Calu3 (cell line): Measurements from ENCODE around the gene DNAJA2. TPM values are rescaled to one million over a fixed set of nuclear protein-coding genes. Genes with fewer than 3 reads are reported as not detected.

Experiments
- BruUV-seq: library from RNA; stranded (reverse); fragments of 400-500 nt; replicated peaks from 2 replicates; lab custom pipeline; 2021; lab: Mats Ljungman, UMichigan
- CTCF ChIA-PET: fragments of 300-600 bp; sonication (Branson Sonifier 250); formaldehyde crosslinking; loops from one replicate; lab custom pipeline; 2022; ENCODE audit warnings: antibody characterized with exemption; lab: Charles Lee
- DNase-seq: peaks from one replicate; pipeline ENCODE4 v3.0.0; 2022
- H3K27ac Mint-ChIP-seq: one replicate; pipeline ENCODE4 v1.8.0; 2022; ENCODE audit warnings: mixed read lengths; ENCODE audit not compliant: unreplicated experiment
- H3K27me3 Mint-ChIP-seq: one replicate; pipeline ENCODE4 v1.8.0; 2022; ENCODE audit warnings: mixed read lengths; ENCODE audit not compliant: unreplicated experiment
- H3K36me3 Mint-ChIP-seq: one replicate; pipeline ENCODE4 v1.8.0; 2022; ENCODE audit warnings: mild to moderate bottlenecking, moderate library complexity, mixed read lengths; ENCODE audit not compliant: insufficient read depth, unreplicated experiment
- H3K4me1 Mint-ChIP-seq: one replicate; pipeline ENCODE4 v1.8.0; 2022; ENCODE audit warnings: mild to moderate bottlenecking, low read depth, mixed read lengths; ENCODE audit not compliant: unreplicated experiment
- H3K4me3 Mint-ChIP-seq: one replicate; pipeline ENCODE4 v1.8.0; 2022; ENCODE audit warnings: mild to moderate bottlenecking, low read depth, moderate library complexity, mixed read lengths; ENCODE audit not compliant: unreplicated experiment
- H3K9me3 Mint-ChIP-seq: one replicate; pipeline ENCODE4 v1.8.0; 2022; ENCODE audit warnings: low read depth, mixed read lengths; ENCODE audit not compliant: unreplicated experiment
- intact Hi-C: fragments of 100-400 bp; cut with micrococcal nuclease; formaldehyde crosslinking; loops from one replicate; pipeline ENCODE4 v1.10.0; 2022; ENCODE audit not compliant: unreplicated experiment
- total RNA-seq: library from RNA; stranded (reverse); gene quantifications from 2 replicates; pipeline ENCODE4 v1.2.3, GENCODE V29; 2022
- TF ChIP-seq, protein P1 (sequence below): fragments of 200-600 bp; IDR thresholded peaks from one replicate; pipeline ENCODE4 v1.8.0; 2022; ENCODE audit warnings: antibody characterized with exemption; ENCODE audit not compliant: unreplicated experiment

The DNAJA2 gene
- total RNA-seq, 1 experiment from 2014 or later: 76.8 TPM

DNA sequence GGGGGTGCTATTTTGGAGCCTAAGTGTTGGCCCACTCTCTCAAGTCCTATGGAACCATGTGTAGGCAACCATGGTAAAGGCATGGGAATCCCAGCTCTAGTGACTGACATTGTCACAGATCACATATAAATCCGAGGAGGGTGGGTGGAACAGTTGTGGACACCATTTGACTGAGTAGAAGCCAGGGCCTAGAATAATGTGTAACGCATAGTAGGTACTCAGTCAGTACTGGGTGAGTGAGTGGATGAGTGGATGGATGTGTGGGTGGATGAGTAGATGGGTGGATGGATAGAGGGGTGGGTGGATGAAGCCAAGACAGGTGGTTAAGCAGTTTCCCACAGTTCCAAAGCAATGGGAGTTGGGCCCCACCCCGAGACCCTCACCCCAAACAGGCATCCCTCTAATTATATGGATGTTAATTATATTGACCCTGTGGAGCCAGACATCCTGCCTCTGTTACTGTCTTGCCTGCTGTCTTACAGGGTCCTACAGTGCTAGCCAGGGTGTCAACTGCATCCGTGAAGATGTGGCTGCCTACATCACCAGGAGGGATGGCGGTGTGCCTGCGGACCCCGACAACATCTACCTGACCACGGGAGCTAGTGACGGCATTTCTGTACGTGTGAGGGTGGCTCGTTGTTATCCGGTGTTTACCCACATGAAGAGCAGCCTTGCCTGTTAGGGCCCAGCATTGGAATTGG, 67.0 kb downstream of the DNAJA2 start:
- no peaks in the 10 kb centered on the region for H3K9me3 Mint-ChIP-seq
- TF ChIP-seq, protein P1, sequence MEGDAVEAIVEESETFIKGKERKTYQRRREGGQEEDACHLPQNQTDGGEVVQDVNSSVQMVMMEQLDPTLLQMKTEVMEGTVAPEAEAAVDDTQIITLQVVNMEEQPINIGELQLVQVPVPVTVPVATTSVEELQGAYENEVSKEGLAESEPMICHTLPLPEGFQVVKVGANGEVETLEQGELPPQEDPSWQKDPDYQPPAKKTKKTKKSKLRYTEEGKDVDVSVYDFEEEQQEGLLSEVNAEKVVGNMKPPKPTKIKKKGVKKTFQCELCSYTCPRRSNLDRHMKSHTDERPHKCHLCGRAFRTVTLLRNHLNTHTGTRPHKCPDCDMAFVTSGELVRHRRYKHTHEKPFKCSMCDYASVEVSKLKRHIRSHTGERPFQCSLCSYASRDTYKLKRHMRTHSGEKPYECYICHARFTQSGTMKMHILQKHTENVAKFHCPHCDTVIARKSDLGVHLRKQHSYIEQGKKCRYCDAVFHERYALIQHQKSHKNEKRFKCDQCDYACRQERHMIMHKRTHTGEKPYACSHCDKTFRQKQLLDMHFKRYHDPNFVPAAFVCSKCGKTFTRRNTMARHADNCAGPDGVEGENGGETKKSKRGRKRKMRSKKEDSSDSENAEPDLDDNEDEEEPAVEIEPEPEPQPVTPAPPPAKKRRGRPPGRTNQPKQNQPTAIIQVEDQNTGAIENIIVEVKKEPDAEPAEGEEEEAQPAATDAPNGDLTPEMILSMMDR: no peak
- peaks cover 64% of the 10 kb centered on the region for H3K36me3 Mint-ChIP-seq
- BruUV-seq: no TSS peak
- H3K27ac Mint-ChIP-seq: peak overlapping the region; percentile 39
- CTCF ChIA-PET: interaction anchor here (1.1 to 1.2 kb wide), 2 partner anchors 43 to 52 kb away, joined by 3 read pairs; no protein-coding TSS in a partner anchor
- intact Hi-C loops: loop anchor here (5.0 kb wide), 1 partner anchor 234 kb away; no protein-coding TSS in a partner anchor
- H3K27me3 Mint-ChIP-seq: no peaks in the 10 kb centered on the region
- H3K4me3 Mint-ChIP-seq: no peak overlapping the region
- peaks cover 9% of the 10 kb centered on the region for H3K4me1 Mint-ChIP-seq
- DNase-seq: no peak

Other genes starting within 250 kb of the DNAJA2 start
- gene MYLK3, start 225.3 kb downstream of the DNAJA2 start, total RNA-seq: 0.80 and 1.4 TPM in 2 replicates
- gene C16orf87, start 142.5 kb downstream of the DNAJA2 start, total RNA-seq: 11.6 and 11.7 TPM in 2 replicates
- gene GPT2, start 89.3 kb downstream of the DNAJA2 start, total RNA-seq: 63.2 and 68.9 TPM in 2 replicates
- 75.8 and 83.5 TPM in 2 replicates for gene NETO2, start 170.3 kb upstream of the DNAJA2 start, total RNA-seq